Sigmoid colon (tissue), 7 donors: Measurements from ENCODE around the gene SCFD1. TPM values are rescaled to one million over a fixed set of nuclear protein-coding genes. Genes with fewer than 3 reads are reported as not detected.

Source experiments
- DNase-seq: peaks from one replicate; pipeline ENCODE4 v3.0.0-alpha.2; 2019
- H3K27ac ChIP-seq, 4 donors: fragments of 200-600 bp; sonication (generic); one replicate each; pipeline ENCODE4 v1.5.1; 2016 to 2019; ENCODE audit warnings: mild to moderate bottlenecking in 1 of 4
- H3K27me3 ChIP-seq, 3 donors: fragments of 200-600 bp; sonication (generic); one replicate each; pipeline ENCODE4 v1.5.1; 2019; ENCODE audit warnings: mild to moderate bottlenecking in 1 of 3
- H3K36me3 ChIP-seq, 4 donors: fragments of 200-600 bp; sonication (generic); one replicate each; pipeline ENCODE4 v1.5.1; 2016 to 2019
- H3K4me1 ChIP-seq, 4 donors: fragments of 200-600 bp; sonication (generic); one replicate each; pipeline ENCODE4 v1.5.1; 2017 to 2019
- H3K4me3 ChIP-seq, 4 donors: fragments of 200-600 bp; sonication (generic); one replicate each; pipeline ENCODE4 v1.5.1; 2017 to 2019; ENCODE audit warnings: mild to moderate bottlenecking in 2 of 4, moderate library complexity in 1 of 4
- H3K9me3 ChIP-seq, 4 donors: fragments of 200-600 bp in 3 of 4; sonication (generic) in 3 of 4; one replicate each; pipeline versions ENCODE4 v1.5.1 to v1.6.1; 2013 to 2019
- EP300 ChIP-seq, 4 donors: sonication (generic); formaldehyde crosslinking; IDR thresholded peaks; one replicate each; pipeline ENCODE4 v1.6.1; 2017; ENCODE audit warnings: antibody characterized with exemption in 4 of 4
- POLR2A ChIP-seq, 2 donors: fragments of 450-650 bp; IDR thresholded peaks; one replicate each; pipeline ENCODE4 v1.6.1; 2016; ENCODE audit warnings: antibody characterized with exemption in 2 of 2, mild to moderate bottlenecking in 2 of 2, moderate library complexity in 2 of 2
- POLR2AphosphoS5 ChIP-seq, 4 donors: sonication (generic); formaldehyde crosslinking; IDR thresholded peaks; one replicate each; pipeline ENCODE4 v1.6.1; 2017; ENCODE audit warnings: antibody characterized with exemption in 4 of 4
- WGBS, 2 donors: extraction: QIAGEN DNeasy Blood & Tissue Kit; methylation state at CpG; one replicate each; pipeline ENCODE4 v1.1.7; 2013; 5-methylcytosine and 5-hydroxymethylcytosine counted together
- intact Hi-C: fragments of 100-400 bp; cut with DNase I; formaldehyde crosslinking; loops from one replicate; pipeline ENCODE4 v1.15.1; 2023
- polyA plus RNA-seq, 3 donors: library from polyadenylated mRNA; stranded (reverse); fragments of 200-250 nt; gene quantifications; one replicate each; pipeline ENCODE4 v1.2.3, GENCODE V29; 2013
- total RNA-seq, 4 donors: library from RNA; depleted of rRNA; stranded (reverse); fragments of >200 nt; gene quantifications; one replicate each; pipeline ENCODE4 v1.1.0, GENCODE V29; 2016
- TF ChIP-seq, protein P1 (sequence below), 4 experiments: fragments of 450-650 bp in 3 of 4; fragments of 200-600 bp in 1 of 4; IDR thresholded peaks; one replicate each; pipeline ENCODE4 v1.5.1; 2016 to 2019; ENCODE audit warnings: antibody characterized with exemption in 4 of 4, mild to moderate bottlenecking in 3 of 4, moderate library complexity in 2 of 4
- donor health status: healthy with polysubstance abuse.
- donor health status: Bipolar disorder and iron deficiency.
- donor health status: healthy.

Gene SCFD1
- total and polyA plus RNA-seq, 7 donors, result 36.1 to 86.1 (median 60.7) TPM

- 86 to 91% methylated on average over 2 of the region's 2 CpGs for WGBS, 2 donors
- DNase-seq, result no peak
- peaks cover 0 to 4% (median 0%) of the 10 kb centered on the region in 4 donors for H3K9me3 ChIP-seq
- no peak overlapping the region for H3K4me3 ChIP-seq
- H3K27ac ChIP-seq, result no peak overlapping the region
- H3K36me3 ChIP-seq, result no peaks in the 10 kb centered on the region
- no peaks in the 10 kb centered on the region for H3K27me3 ChIP-seq
- H3K4me1 ChIP-seq, result peaks cover 0 to 21% (median 0%) of the 10 kb centered on the region in 4 donors
- intact Hi-C loops, result no loop called here
- TF ChIP-seq POLR2AphosphoS5 (IDR thresholded peaks at IDR 0.05) (no peak), EP300 (IDR thresholded peaks at IDR 0.05) (no peak), POLR2A (IDR thresholded peaks at IDR 0.05) (no peak)
- TF ChIP-seq, protein P1, sequence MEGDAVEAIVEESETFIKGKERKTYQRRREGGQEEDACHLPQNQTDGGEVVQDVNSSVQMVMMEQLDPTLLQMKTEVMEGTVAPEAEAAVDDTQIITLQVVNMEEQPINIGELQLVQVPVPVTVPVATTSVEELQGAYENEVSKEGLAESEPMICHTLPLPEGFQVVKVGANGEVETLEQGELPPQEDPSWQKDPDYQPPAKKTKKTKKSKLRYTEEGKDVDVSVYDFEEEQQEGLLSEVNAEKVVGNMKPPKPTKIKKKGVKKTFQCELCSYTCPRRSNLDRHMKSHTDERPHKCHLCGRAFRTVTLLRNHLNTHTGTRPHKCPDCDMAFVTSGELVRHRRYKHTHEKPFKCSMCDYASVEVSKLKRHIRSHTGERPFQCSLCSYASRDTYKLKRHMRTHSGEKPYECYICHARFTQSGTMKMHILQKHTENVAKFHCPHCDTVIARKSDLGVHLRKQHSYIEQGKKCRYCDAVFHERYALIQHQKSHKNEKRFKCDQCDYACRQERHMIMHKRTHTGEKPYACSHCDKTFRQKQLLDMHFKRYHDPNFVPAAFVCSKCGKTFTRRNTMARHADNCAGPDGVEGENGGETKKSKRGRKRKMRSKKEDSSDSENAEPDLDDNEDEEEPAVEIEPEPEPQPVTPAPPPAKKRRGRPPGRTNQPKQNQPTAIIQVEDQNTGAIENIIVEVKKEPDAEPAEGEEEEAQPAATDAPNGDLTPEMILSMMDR (IDR thresholded peaks at IDR 0.05), result no peak
Measured at GRCh38 chr14:30580616-30581282, 41.4 kb upstream of the SCFD1 start.

DNA sequence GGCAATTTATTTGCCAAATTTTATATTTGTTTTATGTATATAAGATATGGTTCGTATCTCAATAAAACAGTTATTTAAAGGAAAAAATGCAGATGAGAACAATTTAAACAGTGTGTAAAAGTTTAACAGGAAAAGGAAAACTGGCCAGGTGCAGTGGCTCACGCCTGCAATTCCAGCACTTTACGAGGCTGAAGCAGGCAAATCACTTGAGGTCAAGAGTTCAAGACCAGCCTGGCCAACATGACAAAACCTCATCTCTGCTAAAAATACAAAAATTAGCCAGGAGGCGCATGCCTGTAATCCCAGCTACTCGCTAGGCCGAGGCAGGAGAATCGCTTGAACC, 40.9 kb upstream of the SCFD1 start:
- intact Hi-C loops, result no loop called here

DNA sequence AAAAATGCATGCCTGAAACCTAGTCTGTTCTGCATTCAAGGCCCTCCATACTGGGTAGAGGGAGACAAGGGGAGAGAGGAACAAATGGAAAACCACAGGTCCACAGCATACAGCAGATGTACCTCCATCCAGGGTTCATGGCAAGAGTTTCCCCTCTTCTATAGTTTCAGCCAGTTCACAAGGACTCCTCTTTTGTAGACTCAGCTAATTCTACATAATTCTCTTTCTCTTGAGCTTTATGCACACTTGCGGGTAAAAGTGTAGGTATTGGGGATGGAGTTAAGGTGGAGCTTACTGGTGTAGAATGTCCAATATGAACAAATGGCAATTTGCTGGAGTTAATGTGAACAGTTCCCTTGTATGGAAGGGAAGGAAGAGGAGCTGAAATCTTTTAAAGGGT, 39.7 kb upstream of the SCFD1 start:
- H3K4me1 ChIP-seq, result peaks cover 0 to 18% (median 0%) of the 10 kb centered on the region in 4 donors
- TF ChIP-seq POLR2A (IDR thresholded peaks at IDR 0.05) (no peak), POLR2AphosphoS5 (IDR thresholded peaks at IDR 0.05) (no peak), EP300 (IDR thresholded peaks at IDR 0.05) (no peak)
- TF ChIP-seq, protein P1 (IDR thresholded peaks at IDR 0.05), result no peak
- no peak overlapping the region for H3K27ac ChIP-seq
- WGBS, 2 donors, result 98% methylated on average over 1 of the region's 1 CpG
- no peak for DNase-seq
- no peak overlapping the region for H3K4me3 ChIP-seq
- peaks cover 0 to 4% (median 0%) of the 10 kb centered on the region in 4 donors for H3K9me3 ChIP-seq
- no peaks in the 10 kb centered on the region for H3K36me3 ChIP-seq
- no peaks in the 10 kb centered on the region for H3K27me3 ChIP-seq
- intact Hi-C loops, result no loop called here

More for the DNA sequence above, 40.9 kb upstream of the SCFD1 start:
- Histone ChIP-seq H3K9me3 (peaks cover 0 to 4% (median 0%) of the 10 kb centered on the region in 4 donors), H3K27me3 (no peaks in the 10 kb centered on the region), H3K4me3 (no peak overlapping the region), H3K4me1 (peaks cover 0 to 21% (median 0%) of the 10 kb centered on the region in 4 donors), H3K36me3 (no peaks in the 10 kb centered on the region), H3K27ac (no peak overlapping the region)
- TF ChIP-seq POLR2A (IDR thresholded peaks at IDR 0.05), result no peak
- no peak for TF ChIP-seq EP300 (IDR thresholded peaks at IDR 0.05)
- TF ChIP-seq POLR2AphosphoS5 (IDR thresholded peaks at IDR 0.05), result no peak
- TF ChIP-seq, protein P1 (IDR thresholded peaks at IDR 0.05), result no peak
- 46 to 75% methylated on average over 7 of the region's 7 CpGs for WGBS, 2 donors
- DNase-seq, result no peak

DNA sequence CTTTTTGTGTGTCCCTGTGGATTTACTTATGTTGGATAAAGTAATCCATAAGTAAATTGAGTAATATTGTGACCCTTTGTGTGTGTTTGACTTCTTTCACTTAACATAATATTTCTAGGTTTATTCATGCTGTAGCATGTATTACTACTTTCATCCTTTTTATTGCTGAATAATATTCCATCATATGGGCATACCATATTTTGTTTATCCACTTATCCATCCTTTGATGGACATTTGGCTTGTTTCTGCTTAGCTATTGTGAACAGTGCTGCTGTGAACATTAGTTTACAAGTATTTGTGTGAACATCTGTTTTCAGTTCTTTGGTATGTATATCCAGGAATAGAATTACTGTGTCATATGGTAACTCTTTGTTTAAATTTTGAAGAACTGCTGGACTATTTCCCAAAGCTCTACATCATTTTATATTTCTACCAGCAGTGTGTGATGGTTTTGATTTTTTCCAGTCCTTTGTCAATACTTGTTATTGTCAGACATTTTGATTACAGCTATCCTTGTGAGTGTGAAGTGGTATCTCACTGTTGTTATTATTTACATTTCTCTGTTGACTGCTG, 38.0 kb upstream of the SCFD1 start:
- TF ChIP-seq, protein P1 (IDR thresholded peaks at IDR 0.05), result no peak
- TF ChIP-seq POLR2AphosphoS5 (IDR thresholded peaks at IDR 0.05), result no peak
- no peak for TF ChIP-seq POLR2A (IDR thresholded peaks at IDR 0.05)
- Histone ChIP-seq H3K9me3 (peaks cover 0 to 4% (median 0%) of the 10 kb centered on the region in 4 donors), H3K4me3 (no peak overlapping the region), H3K4me1 (peaks cover 0 to 14% (median 0%) of the 10 kb centered on the region in 4 donors), H3K27me3 (no peaks in the 10 kb centered on the region), H3K27ac (no peak overlapping the region), H3K36me3 (peaks cover 0 to 1% (median 0%) of the 10 kb centered on the region in 4 donors)
- no peak for DNase-seq
- intact Hi-C loops, result no loop called here
